Keratinocyte (primary cell): ENCODE data around the gene ETV3.

Source experiments
- CTCF ChIP-seq, 3 experiments: IDR thresholded peaks in 1 of 3; conservative IDR thresholded peaks in 1 of 3; optimal IDR thresholded peaks in 1 of 3; 2 replicates in 2 of 3; 3 replicates in 1 of 3; pipeline versions ENCODE3 to v1.5.1; 2011; ENCODE audit warnings: low read length in 3 of 3, mild to moderate bottlenecking in 3 of 3, moderate library complexity in 2 of 3, control low read depth in 1 of 3, inconsistent platforms in 1 of 3; ENCODE audit not compliant: insufficient read depth in 2 of 3; ENCODE audit errors: extremely low read depth in 1 of 3
- EZH2 ChIP-seq: IDR thresholded peaks from one replicate; pipeline ENCODE4 v1.6.1; 2012; ENCODE audit warnings: inconsistent platforms, mild to moderate bottlenecking, low read length, moderate library complexity

- TF ChIP-seq CTCF (optimal IDR thresholded peaks at IDR 0.05 in 1 of 3, IDR thresholded peaks at IDR 0.05 in 1 of 3, conservative IDR thresholded peaks at IDR 0.05 in 1 of 3; ENCODE audit: extremely low read depth in 1 of 3, insufficient read depth in 2 of 3, low read length in 3 of 3), result no peak
- TF ChIP-seq EZH2, result no peak
These were observed 38.5 kb upstream of the ETV3 start for GRCh38 chr1:157176591-157177121.
